Measurements from ENCODE around the gene CNTNAP2.

DNA sequence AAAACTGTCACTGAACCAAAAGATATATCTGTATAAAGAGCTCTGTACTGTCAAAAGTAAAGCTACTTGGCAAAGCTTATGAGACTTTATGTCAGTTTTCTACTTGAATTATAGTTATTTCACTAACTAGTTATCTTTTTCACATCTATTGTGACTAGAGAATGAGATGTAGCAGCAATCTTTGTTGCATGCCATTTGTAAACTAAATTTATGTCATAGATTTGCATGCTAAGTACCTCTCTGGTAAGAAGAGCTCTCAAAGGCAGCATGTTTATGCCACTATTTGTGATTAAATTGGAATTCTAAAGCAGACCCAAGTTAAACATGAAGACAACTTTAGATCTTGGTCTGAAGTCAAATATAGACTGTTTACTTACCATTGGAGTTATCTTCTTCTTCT lies 300.6 kb downstream of the CNTNAP2 start:
- TF ChIP-seq POLR2A (IDR thresholded peaks at IDR 0.05), result no peak
- TF ChIP-seq, protein P1, sequence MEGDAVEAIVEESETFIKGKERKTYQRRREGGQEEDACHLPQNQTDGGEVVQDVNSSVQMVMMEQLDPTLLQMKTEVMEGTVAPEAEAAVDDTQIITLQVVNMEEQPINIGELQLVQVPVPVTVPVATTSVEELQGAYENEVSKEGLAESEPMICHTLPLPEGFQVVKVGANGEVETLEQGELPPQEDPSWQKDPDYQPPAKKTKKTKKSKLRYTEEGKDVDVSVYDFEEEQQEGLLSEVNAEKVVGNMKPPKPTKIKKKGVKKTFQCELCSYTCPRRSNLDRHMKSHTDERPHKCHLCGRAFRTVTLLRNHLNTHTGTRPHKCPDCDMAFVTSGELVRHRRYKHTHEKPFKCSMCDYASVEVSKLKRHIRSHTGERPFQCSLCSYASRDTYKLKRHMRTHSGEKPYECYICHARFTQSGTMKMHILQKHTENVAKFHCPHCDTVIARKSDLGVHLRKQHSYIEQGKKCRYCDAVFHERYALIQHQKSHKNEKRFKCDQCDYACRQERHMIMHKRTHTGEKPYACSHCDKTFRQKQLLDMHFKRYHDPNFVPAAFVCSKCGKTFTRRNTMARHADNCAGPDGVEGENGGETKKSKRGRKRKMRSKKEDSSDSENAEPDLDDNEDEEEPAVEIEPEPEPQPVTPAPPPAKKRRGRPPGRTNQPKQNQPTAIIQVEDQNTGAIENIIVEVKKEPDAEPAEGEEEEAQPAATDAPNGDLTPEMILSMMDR (IDR thresholded peaks at IDR 0.05), result no peak
